GM12892 (cell line): ENCODE results near the gene DYNC1H1.

Experiments
- POLR2A ChIP-seq: IDR thresholded peaks from 2 replicates; pipeline ENCODE4 v1.6.1; 2011; ENCODE audit warnings: low read depth, low read length, control low read depth
- TAF1 ChIP-seq: IDR thresholded peaks from 2 replicates; pipeline ENCODE4 v1.6.1; 2011; ENCODE audit warnings: low read depth, mild to moderate bottlenecking, control low read depth, low read length, borderline replicate concordance

- TF ChIP-seq TAF1 (no peak), POLR2A (no peak)
Measured at GRCh38 chr14:101961011-101961721, 3.2 kb upstream of the DYNC1H1 start.
